ENCODE measurements around the gene CEP83. TPM values are rescaled to one million over a fixed set of nuclear protein-coding genes. Genes with fewer than 3 reads are reported as not detected.

The CEP83 gene
- polyA plus RNA-seq, 1 donor (not counting 4 experiments of a cell fraction or from before 2014, with no cell fraction given): 9.5 TPM

DNA sequence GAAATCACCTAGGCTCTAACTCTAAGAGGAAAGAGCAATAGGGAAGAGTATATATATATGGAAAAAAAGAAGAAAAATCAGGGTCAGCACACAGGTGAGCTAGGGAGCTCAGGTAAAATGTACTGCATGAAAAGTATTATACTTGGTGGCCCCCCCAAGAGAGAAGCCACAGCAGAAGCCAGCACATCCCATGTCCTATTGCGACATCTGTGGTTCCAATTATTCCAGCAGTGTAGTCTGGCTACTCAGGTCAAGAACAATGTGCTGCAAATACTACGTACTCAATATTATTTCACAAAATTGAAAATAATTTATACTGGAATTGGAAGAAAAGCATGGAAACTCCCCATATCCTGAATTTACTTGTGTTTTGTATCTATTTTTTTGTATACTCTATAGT lies 85.5 kb downstream of the CEP83 start:
- Histone ChIP-seq H3K27me3 (ENCODE audit: control insufficient read depth, extremely low read depth, insufficient read depth, low read length) (no peaks in the 10 kb centered on the region), H4K20me1 (ENCODE audit: control insufficient read depth, extremely low read depth, insufficient read depth, low read length) (no peaks in the 10 kb centered on the region), H3K27ac (ENCODE audit: control insufficient read depth, insufficient read depth, low read length) (no peak overlapping the region), H3K36me3 (ENCODE audit: control insufficient read depth in 2 of 2, extremely low read depth in 1 of 2, insufficient read depth in 2 of 2, low read length in 2 of 2) (peaks cover 0 to 2% of the 10 kb centered on the region in 2 experiments), H3K9ac (ENCODE audit: control insufficient read depth, extremely low read depth, insufficient read depth, low read length) (no peak overlapping the region), H3K4me3 (ENCODE audit: control insufficient read depth in 2 of 3, extremely low read depth in 1 of 3, insufficient read depth in 2 of 3, low read depth in 1 of 3, low read length in 3 of 3) (no peak overlapping the region), H3K4me2 (ENCODE audit: control insufficient read depth, extremely low read depth, insufficient read depth, low read depth, low read length) (no peak overlapping the region), H3K4me1 (ENCODE audit: control insufficient read depth, extremely low read depth, insufficient read depth, low read length) (no peaks in the 10 kb centered on the region), H3K79me2 (ENCODE audit: control insufficient read depth, insufficient read depth, low read length) (no peaks in the 10 kb centered on the region), H3K9me3 (ENCODE audit: control insufficient read depth, low read depth, low read length) (no peaks in the 10 kb centered on the region), H2AFZ (ENCODE audit: control insufficient read depth, low read length) (no peak overlapping the region), H3K9me1 (ENCODE audit: control insufficient read depth, extremely low read depth, insufficient read depth, low read length) (no peaks in the 10 kb centered on the region)
- FAIRE-seq (no peak), DNase-seq (ENCODE audit: low read depth, low spot score) (no peak)
- no peak for TF ChIP-seq EZH2 (IDR thresholded peaks at IDR 0.05; ENCODE audit: low read length)
- TF ChIP-seq, protein P1, sequence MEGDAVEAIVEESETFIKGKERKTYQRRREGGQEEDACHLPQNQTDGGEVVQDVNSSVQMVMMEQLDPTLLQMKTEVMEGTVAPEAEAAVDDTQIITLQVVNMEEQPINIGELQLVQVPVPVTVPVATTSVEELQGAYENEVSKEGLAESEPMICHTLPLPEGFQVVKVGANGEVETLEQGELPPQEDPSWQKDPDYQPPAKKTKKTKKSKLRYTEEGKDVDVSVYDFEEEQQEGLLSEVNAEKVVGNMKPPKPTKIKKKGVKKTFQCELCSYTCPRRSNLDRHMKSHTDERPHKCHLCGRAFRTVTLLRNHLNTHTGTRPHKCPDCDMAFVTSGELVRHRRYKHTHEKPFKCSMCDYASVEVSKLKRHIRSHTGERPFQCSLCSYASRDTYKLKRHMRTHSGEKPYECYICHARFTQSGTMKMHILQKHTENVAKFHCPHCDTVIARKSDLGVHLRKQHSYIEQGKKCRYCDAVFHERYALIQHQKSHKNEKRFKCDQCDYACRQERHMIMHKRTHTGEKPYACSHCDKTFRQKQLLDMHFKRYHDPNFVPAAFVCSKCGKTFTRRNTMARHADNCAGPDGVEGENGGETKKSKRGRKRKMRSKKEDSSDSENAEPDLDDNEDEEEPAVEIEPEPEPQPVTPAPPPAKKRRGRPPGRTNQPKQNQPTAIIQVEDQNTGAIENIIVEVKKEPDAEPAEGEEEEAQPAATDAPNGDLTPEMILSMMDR (optimal IDR thresholded peaks at IDR 0.05 in 1 of 3, IDR thresholded peaks at IDR 0.05 in 1 of 3, conservative IDR thresholded peaks at IDR 0.05 in 1 of 3; ENCODE audit: extremely low read depth in 1 of 3, insufficient read depth in 2 of 3, low read length in 3 of 3): no peak
- dilution Hi-C loops (cut with MboI; ENCODE audit: extremely low pct_ligation_motif_present, low sequenced_read_pairs): no loop called here

DNA sequence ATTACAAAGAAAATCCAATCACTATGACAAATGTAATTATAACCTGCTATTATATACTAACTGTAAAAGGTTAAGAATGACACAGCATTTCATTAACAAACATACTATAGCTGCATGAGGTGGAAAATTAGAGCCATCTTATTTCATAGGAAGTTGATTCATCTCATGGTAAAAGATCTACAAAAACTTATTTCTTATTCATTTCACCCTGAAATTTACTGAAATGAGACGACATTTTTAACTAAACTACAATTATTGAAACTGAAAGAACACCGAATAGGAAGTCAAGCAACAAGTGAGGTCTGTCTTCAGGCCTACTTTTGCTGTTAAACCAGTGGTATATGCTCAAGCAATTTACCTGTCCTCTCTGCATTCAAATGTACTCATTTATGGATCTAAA lies 87.2 kb downstream of the CEP83 start:
- Histone ChIP-seq H3K9ac (ENCODE audit: control insufficient read depth, extremely low read depth, insufficient read depth, low read length) (no peak overlapping the region), H3K36me3 (ENCODE audit: control insufficient read depth in 2 of 2, extremely low read depth in 1 of 2, insufficient read depth in 2 of 2, low read length in 2 of 2) (no peaks in the 10 kb centered on the region), H3K79me2 (ENCODE audit: control insufficient read depth, insufficient read depth, low read length) (no peaks in the 10 kb centered on the region), H3K27ac (ENCODE audit: control insufficient read depth, insufficient read depth, low read length) (no peak overlapping the region), H3K4me3 (ENCODE audit: control insufficient read depth in 2 of 3, extremely low read depth in 1 of 3, insufficient read depth in 2 of 3, low read depth in 1 of 3, low read length in 3 of 3) (no peak overlapping the region), H3K4me1 (ENCODE audit: control insufficient read depth, extremely low read depth, insufficient read depth, low read length) (no peaks in the 10 kb centered on the region), H2AFZ (ENCODE audit: control insufficient read depth, low read length) (no peak overlapping the region), H3K9me3 (ENCODE audit: control insufficient read depth, low read depth, low read length) (no peaks in the 10 kb centered on the region), H3K27me3 (ENCODE audit: control insufficient read depth, extremely low read depth, insufficient read depth, low read length) (no peaks in the 10 kb centered on the region), H4K20me1 (ENCODE audit: control insufficient read depth, extremely low read depth, insufficient read depth, low read length) (no peaks in the 10 kb centered on the region), H3K4me2 (ENCODE audit: control insufficient read depth, extremely low read depth, insufficient read depth, low read depth, low read length) (no peak overlapping the region), H3K9me1 (ENCODE audit: control insufficient read depth, extremely low read depth, insufficient read depth, low read length) (no peaks in the 10 kb centered on the region)
- FAIRE-seq (no peak), DNase-seq (ENCODE audit: low read depth, low spot score) (no peak)
- dilution Hi-C loops (cut with MboI; ENCODE audit: extremely low pct_ligation_motif_present, low sequenced_read_pairs): no loop called here
- TF ChIP-seq EZH2 (IDR thresholded peaks at IDR 0.05; ENCODE audit: low read length): no peak
- TF ChIP-seq, protein P1 (optimal IDR thresholded peaks at IDR 0.05 in 1 of 3, IDR thresholded peaks at IDR 0.05 in 1 of 3, conservative IDR thresholded peaks at IDR 0.05 in 1 of 3; ENCODE audit: extremely low read depth in 1 of 3, insufficient read depth in 2 of 3, low read length in 3 of 3): no peak
